ENCODE measurements around the gene RAB1A. TPM values are rescaled to one million over a fixed set of nuclear protein-coding genes. Genes with fewer than 3 reads are reported as not detected.

The RAB1A gene
- total RNA-seq, 2 experiments from 2014 or later, result 71.8 to 75.8 TPM

GRCh38 chr2:65071499-65072180, 58.3 kb downstream of the RAB1A start:
- Mint-ChIP-seq H3K4me1 (ENCODE audit: low read depth) (peaks cover 29% of the 10 kb centered on the region), H3K27ac (peak overlapping the region; percentile 89), H3K4me3 (no peak overlapping the region), H3K9me3 (no peaks in the 10 kb centered on the region), H3K36me3 (ENCODE audit: low read depth) (no peaks in the 10 kb centered on the region), H3K27me3 (no peaks in the 10 kb centered on the region)
- DNase-seq (no peak), ATAC-seq (no peak)
- POLR2A ChIA-PET, result interaction anchor here (0.6 kb wide), 1 partner anchor 50 kb away, joined by 3 read pairs; no protein-coding TSS in a partner anchor
- no peak for TF ChIP-seq CTCF (IDR thresholded peaks at IDR 0.05)
- CTCF ChIA-PET, result interaction anchor here (1.1 to 2.7 kb wide), 4 partner anchors 14 to 115 kb away, joined by 4 to 12 read pairs (median 4); no protein-coding TSS in a partner anchor
- intact Hi-C loops (cut with micrococcal nuclease), result no loop called here

- ATAC-seq (no peak), DNase-seq (no peak)
- no peak for TF ChIP-seq CTCF (IDR thresholded peaks at IDR 0.05)
- H3K27me3 Mint-ChIP-seq, result no peaks in the 10 kb centered on the region
- CTCF ChIA-PET, result interaction anchor here (1.1 to 2.7 kb wide), 3 partner anchors 62 to 116 kb away, joined by 4 to 12 read pairs (median 5); no protein-coding TSS in a partner anchor
- POLR2A ChIA-PET, result interaction anchor here (1.7 to 2.1 kb wide), 2 partner anchors 8 to 11 kb away, joined by 5 to 6 read pairs; no protein-coding TSS in a partner anchor
- peak overlapping the region; percentile 89 for H3K27ac Mint-ChIP-seq
- no peak overlapping the region for H3K4me3 Mint-ChIP-seq
- no peaks in the 10 kb centered on the region for H3K36me3 Mint-ChIP-seq (ENCODE audit: low read depth)
- peaks cover 31% of the 10 kb centered on the region for H3K4me1 Mint-ChIP-seq (ENCODE audit: low read depth)
- H3K9me3 Mint-ChIP-seq, result no peaks in the 10 kb centered on the region
- intact Hi-C loops (cut with micrococcal nuclease), result no loop called here
Measured at GRCh38 chr2:65070856-65071255, 59.0 kb downstream of the RAB1A start.

- CTCF ChIA-PET, result interaction anchor here (1.1 to 2.7 kb wide), 5 partner anchors 11 to 117 kb away, joined by 3 to 12 read pairs (median 4); no protein-coding TSS in a partner anchor
- POLR2A ChIA-PET, result interaction anchor here (1.0 to 2.1 kb wide), 3 partner anchors 9 to 13 kb away, joined by 4 to 6 read pairs (median 5); no protein-coding TSS in a partner anchor
- H3K9me3 Mint-ChIP-seq, result no peaks in the 10 kb centered on the region
Measured at GRCh38 chr2:65070172-65070830, 59.6 kb downstream of the RAB1A start.

GRCh38 chr2:65069439-65069824, 60.5 kb downstream of the RAB1A start:
- Mint-ChIP-seq H3K27me3 (no peaks in the 10 kb centered on the region), H3K4me1 (ENCODE audit: low read depth) (peaks cover 40% of the 10 kb centered on the region), H3K9me3 (no peaks in the 10 kb centered on the region), H3K27ac (peak overlapping the region; percentile 89), H3K4me3 (no peak overlapping the region), H3K36me3 (ENCODE audit: low read depth) (no peaks in the 10 kb centered on the region)
- ATAC-seq, result no peak
- no peak for TF ChIP-seq CTCF (IDR thresholded peaks at IDR 0.05)
- DNase-seq, result no peak
- intact Hi-C loops (cut with micrococcal nuclease), result loop anchor here (5.0 kb wide), 2 partner anchors 58 to 98 kb away; no protein-coding TSS in a partner anchor
- CTCF ChIA-PET, result interaction anchor here (0.6 to 3.3 kb wide), 6 partner anchors 10 to 118 kb away, joined by 3 to 22 read pairs (median 4); no protein-coding TSS in a partner anchor
- POLR2A ChIA-PET, result interaction anchor here (1.0 to 2.1 kb wide), 3 partner anchors 9 to 12 kb away, joined by 4 to 6 read pairs (median 5); no protein-coding TSS in a partner anchor

More at GRCh38 chr2:65070172-65070830, 59.6 kb downstream of the RAB1A start:
- ATAC-seq (peak; percentile 60), DNase-seq (peak; percentile 48)
- intact Hi-C loops (cut with micrococcal nuclease), result no loop called here
- TF ChIP-seq CTCF (IDR thresholded peaks at IDR 0.05), result no peak
- peak overlapping the region; percentile 89 for H3K27ac Mint-ChIP-seq
- H3K27me3 Mint-ChIP-seq, result no peaks in the 10 kb centered on the region
- peaks cover 34% of the 10 kb centered on the region for H3K4me1 Mint-ChIP-seq (ENCODE audit: low read depth)
- H3K4me3 Mint-ChIP-seq, result no peak overlapping the region
- H3K36me3 Mint-ChIP-seq (ENCODE audit: low read depth), result no peaks in the 10 kb centered on the region

All from activated CD8-positive, alpha-beta T cell treated with anti-CD3 and anti-CD28 coated beads for 36 hours (primary cell).